KMS-11 (cell line): ENCODE results near the gene CBLB.

ENCODE experiments used
- H2AFZ ChIP-seq: fragments of 200-600 bp; sonication (generic); 2 replicates; pipeline ENCODE4 v1.6.1; 2016; ENCODE audit warnings: antibody characterized with exemption, mixed run types, low read depth
- H3K27ac ChIP-seq: fragments of 200-600 bp; sonication (generic); 2 replicates; pipeline ENCODE4 v1.6.1; 2016; ENCODE audit warnings: mild to moderate bottlenecking, mixed run types
- H3K27me3 ChIP-seq: fragments of 200-600 bp; sonication (generic); 2 replicates; pipeline ENCODE4 v1.6.1; 2017; ENCODE audit warnings: mild to moderate bottlenecking, low read depth, mixed run types, moderate library complexity; ENCODE audit not compliant: insufficient read depth
- H3K36me3 ChIP-seq: fragments of 200-600 bp; sonication (generic); 2 replicates; pipeline ENCODE4 v1.6.1; 2017; ENCODE audit warnings: mild to moderate bottlenecking, mixed run types; ENCODE audit not compliant: insufficient read depth
- H3K4me1 ChIP-seq: fragments of 200-600 bp; sonication (generic); 2 replicates; pipeline ENCODE4 v1.6.1; 2016; ENCODE audit warnings: mild to moderate bottlenecking, low read depth, mixed run types; ENCODE audit not compliant: poor library complexity, severe bottlenecking
- H3K4me2 ChIP-seq: fragments of 200-600 bp; sonication (generic); 2 replicates; pipeline ENCODE4 v1.7.0; 2016; ENCODE audit warnings: mild to moderate bottlenecking, mixed run types
- H3K4me3 ChIP-seq: fragments of 200-600 bp; sonication (generic); IDR thresholded peaks from 2 replicates; pipeline ENCODE4 v1.6.1; 2017; ENCODE audit warnings: low read depth, low read length, mixed read lengths; ENCODE audit not compliant: insufficient read depth
- H3K79me2 ChIP-seq: fragments of 200-600 bp; sonication (generic); 2 replicates; pipeline ENCODE4 v1.6.1; 2016; ENCODE audit warnings: low read depth, mixed run types; ENCODE audit not compliant: insufficient read depth
- H3K9ac ChIP-seq: fragments of 200-600 bp; sonication (generic); 2 replicates; pipeline ENCODE4 v1.6.1; 2016; ENCODE audit warnings: mild to moderate bottlenecking, mixed run types
- H4K20me1 ChIP-seq: fragments of 200-600 bp; sonication (generic); 2 replicates; pipeline ENCODE4 v1.6.1; 2016; ENCODE audit warnings: mild to moderate bottlenecking, mixed run types; ENCODE audit not compliant: insufficient read depth
- TF ChIP-seq, protein P1 (sequence below): fragments of 200-600 bp; sonication (generic); conservative IDR thresholded peaks from 2 replicates; pipeline ENCODE4 v1.6.1; 2017; ENCODE audit warnings: low read depth, mild to moderate bottlenecking, antibody characterized with exemption, low read length, moderate library complexity, mixed read lengths

The CBLB gene

GRCh38 chr3:105858017-105858416 lies 10.8 kb downstream of the CBLB start:
- TF ChIP-seq, protein P1, sequence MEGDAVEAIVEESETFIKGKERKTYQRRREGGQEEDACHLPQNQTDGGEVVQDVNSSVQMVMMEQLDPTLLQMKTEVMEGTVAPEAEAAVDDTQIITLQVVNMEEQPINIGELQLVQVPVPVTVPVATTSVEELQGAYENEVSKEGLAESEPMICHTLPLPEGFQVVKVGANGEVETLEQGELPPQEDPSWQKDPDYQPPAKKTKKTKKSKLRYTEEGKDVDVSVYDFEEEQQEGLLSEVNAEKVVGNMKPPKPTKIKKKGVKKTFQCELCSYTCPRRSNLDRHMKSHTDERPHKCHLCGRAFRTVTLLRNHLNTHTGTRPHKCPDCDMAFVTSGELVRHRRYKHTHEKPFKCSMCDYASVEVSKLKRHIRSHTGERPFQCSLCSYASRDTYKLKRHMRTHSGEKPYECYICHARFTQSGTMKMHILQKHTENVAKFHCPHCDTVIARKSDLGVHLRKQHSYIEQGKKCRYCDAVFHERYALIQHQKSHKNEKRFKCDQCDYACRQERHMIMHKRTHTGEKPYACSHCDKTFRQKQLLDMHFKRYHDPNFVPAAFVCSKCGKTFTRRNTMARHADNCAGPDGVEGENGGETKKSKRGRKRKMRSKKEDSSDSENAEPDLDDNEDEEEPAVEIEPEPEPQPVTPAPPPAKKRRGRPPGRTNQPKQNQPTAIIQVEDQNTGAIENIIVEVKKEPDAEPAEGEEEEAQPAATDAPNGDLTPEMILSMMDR = no peak
- Histone ChIP-seq H2AFZ (no peak overlapping the region), H3K36me3 (no peaks in the 10 kb centered on the region), H3K27ac (no peak overlapping the region), H3K4me3 (no peak overlapping the region), H3K27me3 (no peaks in the 10 kb centered on the region), H3K79me2 (no peaks in the 10 kb centered on the region), H3K4me1 (no peaks in the 10 kb centered on the region), H3K9ac (no peak overlapping the region), H4K20me1 (no peaks in the 10 kb centered on the region), H3K4me2 (no peak overlapping the region)

- no peak overlapping the region for H3K4me3 ChIP-seq
- no peaks in the 10 kb centered on the region for H3K36me3 ChIP-seq
- TF ChIP-seq, protein P1 = no peak
- no peak overlapping the region for H3K4me2 ChIP-seq
- no peak overlapping the region for H2AFZ ChIP-seq
- H3K79me2 ChIP-seq = no peaks in the 10 kb centered on the region
- H3K27me3 ChIP-seq = no peaks in the 10 kb centered on the region
- no peak overlapping the region for H3K9ac ChIP-seq
- no peaks in the 10 kb centered on the region for H3K4me1 ChIP-seq
- H3K27ac ChIP-seq = no peak overlapping the region
- H4K20me1 ChIP-seq = no peaks in the 10 kb centered on the region
Observed at GRCh38 chr3:105857601-105858000, 11.2 kb downstream of the CBLB start.

DNA sequence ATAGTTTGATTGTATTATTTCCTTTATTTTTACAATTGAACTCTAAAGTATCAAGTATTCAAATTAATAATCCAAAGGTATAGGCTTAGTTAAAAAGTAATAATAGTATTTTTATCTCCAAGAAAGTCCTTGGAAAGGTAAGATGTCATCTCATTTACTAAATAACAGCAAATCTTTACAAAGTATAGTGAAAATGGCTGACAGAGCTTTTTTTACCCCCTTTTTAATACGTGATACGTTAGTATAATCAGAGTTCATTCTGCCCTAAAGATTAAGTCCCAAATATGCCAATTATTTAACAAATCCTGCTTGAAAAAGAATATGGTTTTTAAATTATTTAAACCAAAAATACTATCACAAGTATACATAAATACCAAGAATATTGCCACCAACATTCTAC lies 12.2 kb downstream of the CBLB start:
- no peak overlapping the region for H3K9ac ChIP-seq
- H3K36me3 ChIP-seq = no peaks in the 10 kb centered on the region
- H3K4me1 ChIP-seq = no peaks in the 10 kb centered on the region
- no peaks in the 10 kb centered on the region for H3K79me2 ChIP-seq
- H3K27me3 ChIP-seq = no peaks in the 10 kb centered on the region
- H4K20me1 ChIP-seq = no peaks in the 10 kb centered on the region
- H3K27ac ChIP-seq = no peak overlapping the region
- H3K4me2 ChIP-seq = no peak overlapping the region
- no peak overlapping the region for H3K4me3 ChIP-seq
- TF ChIP-seq, protein P1 = no peak
- no peak overlapping the region for H2AFZ ChIP-seq

DNA sequence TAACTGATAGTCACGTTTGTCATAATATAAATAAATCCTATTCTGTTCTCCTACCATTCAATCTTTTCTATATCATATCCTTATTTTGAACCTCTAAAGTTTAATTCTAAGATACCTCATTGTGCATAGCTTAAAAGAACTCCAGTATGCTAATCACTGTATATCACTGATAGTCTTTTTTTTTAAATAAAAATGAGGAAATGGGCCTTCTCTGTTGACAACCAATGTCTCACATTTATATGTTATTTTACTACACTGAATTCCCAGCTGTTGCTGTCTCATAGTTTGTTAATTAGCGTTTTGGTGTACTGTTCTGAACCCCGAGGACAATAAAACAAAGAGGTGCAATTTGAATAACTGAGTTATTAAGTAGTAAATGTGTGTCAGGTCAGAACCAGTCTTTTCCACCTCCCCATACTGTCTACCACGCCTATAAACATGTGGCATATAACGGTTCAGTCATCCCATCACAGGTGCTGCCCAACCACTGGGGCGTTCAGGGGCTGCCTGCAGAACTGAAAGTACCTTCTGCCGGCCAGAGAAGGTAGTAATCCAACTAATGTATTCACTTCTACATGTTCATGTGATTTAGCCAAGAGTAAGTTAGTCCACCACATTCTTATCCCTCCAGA lies 14.9 kb downstream of the CBLB start:
- no peak overlapping the region for H2AFZ ChIP-seq
- no peak overlapping the region for H3K4me3 ChIP-seq
- H3K79me2 ChIP-seq = no peaks in the 10 kb centered on the region
- no peaks in the 10 kb centered on the region for H3K27me3 ChIP-seq
- no peak overlapping the region for H3K9ac ChIP-seq
- TF ChIP-seq, protein P1 = no peak
- H3K4me1 ChIP-seq = no peaks in the 10 kb centered on the region
- H3K27ac ChIP-seq = no peak overlapping the region
- H3K4me2 ChIP-seq = no peak overlapping the region
- H4K20me1 ChIP-seq = no peaks in the 10 kb centered on the region
- H3K36me3 ChIP-seq = no peaks in the 10 kb centered on the region
